Smooth muscle cell of the pulmonary artery (primary cell): Measurements from ENCODE around the gene TGM3. TPM values are rescaled to one million over a fixed set of nuclear protein-coding genes. Genes with fewer than 3 reads are reported as not detected.

Experiments
- total RNA-seq: library from RNA; depleted of rRNA; stranded (reverse); fragments of >200 nt; gene quantifications from 2 replicates; pipeline ENCODE4 v1.2.3, GENCODE V29; 2014

Gene TGM3, protein sequence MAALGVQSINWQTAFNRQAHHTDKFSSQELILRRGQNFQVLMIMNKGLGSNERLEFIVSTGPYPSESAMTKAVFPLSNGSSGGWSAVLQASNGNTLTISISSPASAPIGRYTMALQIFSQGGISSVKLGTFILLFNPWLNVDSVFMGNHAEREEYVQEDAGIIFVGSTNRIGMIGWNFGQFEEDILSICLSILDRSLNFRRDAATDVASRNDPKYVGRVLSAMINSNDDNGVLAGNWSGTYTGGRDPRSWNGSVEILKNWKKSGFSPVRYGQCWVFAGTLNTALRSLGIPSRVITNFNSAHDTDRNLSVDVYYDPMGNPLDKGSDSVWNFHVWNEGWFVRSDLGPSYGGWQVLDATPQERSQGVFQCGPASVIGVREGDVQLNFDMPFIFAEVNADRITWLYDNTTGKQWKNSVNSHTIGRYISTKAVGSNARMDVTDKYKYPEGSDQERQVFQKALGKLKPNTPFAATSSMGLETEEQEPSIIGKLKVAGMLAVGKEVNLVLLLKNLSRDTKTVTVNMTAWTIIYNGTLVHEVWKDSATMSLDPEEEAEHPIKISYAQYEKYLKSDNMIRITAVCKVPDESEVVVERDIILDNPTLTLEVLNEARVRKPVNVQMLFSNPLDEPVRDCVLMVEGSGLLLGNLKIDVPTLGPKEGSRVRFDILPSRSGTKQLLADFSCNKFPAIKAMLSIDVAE
- total RNA-seq: not detected in 2 replicates

GRCh38 chr20:2295886-2296515 is at the start of gene TGM3:
Gene TGM3 (plus strand): TSS chr20:2296001. CDS start chr20:2296064, 63 bp downstream.

GRCh38 chr20:2380601-2381000 is 84.8 kb downstream of the TGM3 start, which contains the start of gene TGM6:
Gene TGM6 (plus strand): TSS chr20:2380901. CDS start chr20:2380969, 68 bp downstream.

Other genes starting within 250 kb of the TGM3 start
- gene STK35, start 194.2 kb upstream of the TGM3 start, total RNA-seq: 21.9 and 22.6 TPM in 2 replicates
- not detected in 2 replicates for gene TGM6, start 84.9 kb downstream of the TGM3 start, total RNA-seq
- gene SNRPB, start 174.8 kb downstream of the TGM3 start, total RNA-seq: 80.7 and 90.6 TPM in 2 replicates
- gene ZNF343, start 212.9 kb downstream of the TGM3 start, total RNA-seq: 13.0 and 15.3 TPM in 2 replicates
- not detected in 2 replicates for gene TMC2, start 240.6 kb downstream of the TGM3 start, total RNA-seq